Breast epithelium (tissue), 3 donors: ENCODE results near the gene CHL1.

Experiments
- CTCF ChIP-seq, 3 donors: fragments of 450-650 bp; IDR thresholded peaks; one replicate each; pipeline ENCODE4 v1.5.1; 2016 to 2017; ENCODE audit warnings: antibody characterized with exemption in 3 of 3, mild to moderate bottlenecking in 3 of 3, moderate library complexity in 3 of 3
- POLR2A ChIP-seq: fragments of 450-650 bp; IDR thresholded peaks from one replicate; pipeline ENCODE4 v1.6.1; 2016; ENCODE audit warnings: antibody characterized with exemption, mild to moderate bottlenecking, moderate library complexity
- POLR2AphosphoS5 ChIP-seq, 3 donors: sonication (generic); formaldehyde crosslinking; IDR thresholded peaks; one replicate each; pipeline ENCODE4 v1.6.1; 2017; ENCODE audit warnings: antibody characterized with exemption in 3 of 3

- TF ChIP-seq POLR2AphosphoS5 (IDR thresholded peaks at IDR 0.05) (no peak), CTCF (IDR thresholded peaks at IDR 0.05) (no peak), POLR2A (no peak)
Observed at GRCh38 chr3:277873-278272, 81.3 kb downstream of the CHL1 start.
